SKM-1 (cell line): ENCODE data around the gene MORN1.
"Not testable (repeated sequence)": the region's sequence is repeated elsewhere in the genome, so short reads cannot be mapped to it uniquely, and the experiment has no call there.

Experiments
- DNase-seq: peaks from one replicate; lab custom pipeline; 2025; ENCODE audit not compliant: unreplicated experiment; lab: John Stamatoyannopoulos, UW

MORN1 gene

DNA sequence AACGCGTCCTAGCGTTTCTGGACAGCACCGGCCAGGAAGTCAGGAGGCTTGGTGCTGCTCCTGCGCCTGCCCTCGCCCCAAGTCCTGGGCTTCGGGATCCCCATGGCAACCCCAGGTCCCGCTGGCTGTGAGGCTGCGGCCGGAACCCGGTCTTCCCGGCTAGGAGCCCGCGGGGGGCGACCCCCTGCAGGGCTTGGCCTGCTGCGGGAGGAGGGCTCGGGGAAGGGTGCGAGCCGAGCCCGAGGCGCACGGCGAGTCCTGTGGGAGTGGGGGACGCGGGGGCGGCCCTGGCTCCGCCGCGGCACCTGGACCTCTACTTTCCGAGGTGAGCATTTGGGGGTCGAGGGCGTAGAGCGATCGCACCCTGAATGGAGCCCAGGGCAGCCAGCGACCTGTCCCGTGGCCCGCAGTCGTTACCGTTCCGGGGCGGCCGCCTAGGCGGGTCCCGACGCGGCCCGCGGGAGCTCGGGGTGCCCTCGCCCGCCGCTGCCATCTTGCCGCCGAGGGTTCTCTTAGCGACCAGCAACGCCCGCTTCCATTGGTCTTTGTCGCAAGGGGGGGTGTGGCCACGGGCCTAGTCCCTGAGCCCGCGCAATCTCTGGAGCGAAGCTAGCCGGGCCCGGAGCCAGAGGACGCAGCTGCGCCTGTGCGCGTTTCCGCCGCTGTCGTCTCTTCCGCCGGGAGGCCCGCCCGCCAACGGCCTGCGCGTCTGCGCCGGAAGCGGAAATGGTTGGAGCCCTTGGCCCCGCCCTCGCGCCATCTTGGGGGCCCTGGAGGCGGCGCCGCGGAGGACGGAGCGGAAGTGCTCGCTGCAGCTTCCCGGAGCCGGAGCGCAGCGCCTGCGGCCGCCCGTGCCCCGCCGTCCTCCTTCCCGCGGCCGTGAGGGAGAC is at the start of gene MORN1, which contains the start of gene RER1:
Gene MORN1, minus strand, starts transcription at position 514 of the 890 bp plus-strand sequence. Its CDS starts 21 bp downstream, at position 493.
Gene RER1, plus strand, starts transcription at position 801 of the 890 bp plus-strand sequence. CDS start 3,950 bp downstream, outside the sequence.
- DNase-seq: peak; percentile 96

DNA sequence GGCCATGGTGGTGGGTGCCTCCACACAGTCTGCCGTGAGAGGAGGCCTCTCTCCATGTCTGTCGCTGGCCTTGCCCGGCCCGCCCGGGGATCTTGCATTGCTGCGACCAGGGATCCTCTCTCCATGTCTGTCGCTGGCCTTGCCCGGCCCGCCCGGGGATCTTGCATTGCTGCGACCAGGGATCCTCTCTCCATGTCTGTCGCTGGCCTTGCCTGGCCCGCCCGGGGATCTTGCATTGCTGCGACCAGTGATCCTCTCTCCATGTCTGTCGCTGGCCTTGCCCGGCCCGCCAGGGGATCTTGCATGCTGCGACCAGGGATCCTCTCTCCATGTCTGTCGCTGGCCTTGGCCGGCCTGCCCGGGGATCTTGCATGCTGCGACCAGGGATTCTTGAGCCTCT is 49.0 kb upstream of the MORN1 start:
- not testable (repeated sequence) for DNase-seq

DNA sequence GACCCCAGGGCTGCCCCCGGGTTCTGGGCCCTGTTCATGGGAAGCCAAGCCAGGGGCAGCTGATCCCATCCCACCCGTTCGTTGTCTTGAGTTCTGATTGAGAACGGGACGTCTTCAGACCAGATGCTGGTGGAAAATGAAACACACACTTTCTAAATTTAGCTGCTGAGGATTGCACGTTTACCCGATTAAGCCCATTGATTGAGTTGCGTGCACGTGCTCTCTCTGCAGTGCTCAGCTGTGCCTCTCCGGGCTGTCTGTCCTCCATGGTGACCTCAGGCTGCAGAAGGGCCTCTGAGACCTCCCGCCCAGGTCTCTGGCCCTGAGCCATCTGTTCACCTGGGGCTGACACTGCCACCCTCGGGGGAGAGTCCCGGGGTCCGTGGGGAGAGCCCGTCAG is 48.0 kb upstream of the MORN1 start:
- no peak for DNase-seq

DNA sequence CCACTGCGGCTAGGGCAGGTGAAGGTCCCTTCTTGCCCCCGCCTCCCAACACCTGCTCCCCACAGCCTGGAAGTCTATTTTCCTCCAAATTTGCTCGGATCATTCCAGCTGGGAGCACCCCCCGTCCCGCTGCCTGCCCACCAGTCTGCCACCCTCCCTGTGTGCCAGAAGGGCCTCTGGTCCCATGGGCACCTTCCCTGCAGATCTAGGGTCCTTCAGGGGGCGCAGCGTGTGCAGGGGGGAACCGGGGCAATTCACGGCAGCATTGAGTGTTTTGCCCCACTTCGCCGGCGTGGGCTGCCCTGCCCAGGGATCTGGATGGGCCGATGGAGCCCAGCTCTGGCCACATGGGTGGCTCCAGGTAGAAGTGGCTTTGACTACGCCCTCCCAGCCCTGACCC is 47.3 kb upstream of the MORN1 start:
- no peak for DNase-seq

DNA sequence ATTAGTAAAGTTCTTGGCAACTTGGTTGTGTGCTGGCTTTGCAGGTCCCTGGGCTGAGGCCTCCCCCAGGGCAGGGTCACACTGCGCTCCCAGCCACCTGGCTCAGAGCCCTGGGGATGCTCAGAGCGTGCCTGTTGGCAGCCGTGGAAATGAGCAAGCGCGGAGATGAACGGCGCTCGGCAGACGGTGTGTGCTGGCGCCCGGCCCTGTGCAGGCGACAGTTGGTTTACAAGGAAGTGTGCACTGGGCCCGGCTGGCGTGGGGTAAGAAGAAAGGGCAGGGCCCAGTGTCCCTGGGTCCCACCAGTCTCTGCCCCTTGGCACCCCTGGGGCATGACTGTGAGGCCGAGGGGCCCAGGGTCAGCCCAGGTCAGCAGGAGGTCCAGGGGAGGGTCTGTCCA is 46.7 kb upstream of the MORN1 start:
- DNase-seq: no peak

DNA sequence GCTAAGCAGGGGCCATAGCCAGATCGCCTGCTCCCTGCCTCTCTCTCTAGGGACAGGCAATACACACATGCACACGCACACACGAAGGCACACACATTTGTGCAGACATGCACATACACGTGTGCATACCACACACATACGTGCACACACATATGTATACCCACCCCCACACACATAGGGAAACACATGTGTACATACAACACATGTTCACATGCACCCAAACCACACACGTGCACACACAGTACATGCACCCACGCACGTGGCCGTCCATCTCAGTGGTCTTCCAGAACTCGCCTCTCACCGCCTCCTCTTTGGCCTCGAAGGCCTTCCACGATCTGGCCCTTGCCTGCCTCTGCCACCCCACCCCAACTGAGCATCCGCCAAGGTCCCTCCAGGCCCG is 46.3 kb upstream of the MORN1 start:
- no peak for DNase-seq

DNA sequence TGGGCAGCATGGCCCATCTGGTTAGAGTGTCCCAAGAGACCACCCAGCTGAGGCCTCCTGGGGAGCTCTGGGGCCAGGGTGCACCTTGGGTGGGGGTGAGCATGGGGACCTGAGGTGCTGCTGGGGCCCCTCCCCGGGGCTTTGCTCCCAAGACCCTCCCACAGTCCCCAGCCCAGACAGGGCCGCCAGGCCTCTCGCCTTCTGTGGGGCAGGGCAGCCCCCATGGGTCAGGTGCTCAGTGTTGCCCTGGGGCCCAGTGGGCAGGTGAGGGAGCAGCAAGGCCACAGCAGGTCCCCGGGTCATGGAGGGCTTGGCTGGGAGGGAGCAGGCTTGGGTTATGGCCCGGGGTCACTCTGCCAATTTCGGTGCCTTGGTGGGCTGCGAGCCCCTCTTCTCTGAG is 45.5 kb upstream of the MORN1 start:
- DNase-seq: no peak

DNA sequence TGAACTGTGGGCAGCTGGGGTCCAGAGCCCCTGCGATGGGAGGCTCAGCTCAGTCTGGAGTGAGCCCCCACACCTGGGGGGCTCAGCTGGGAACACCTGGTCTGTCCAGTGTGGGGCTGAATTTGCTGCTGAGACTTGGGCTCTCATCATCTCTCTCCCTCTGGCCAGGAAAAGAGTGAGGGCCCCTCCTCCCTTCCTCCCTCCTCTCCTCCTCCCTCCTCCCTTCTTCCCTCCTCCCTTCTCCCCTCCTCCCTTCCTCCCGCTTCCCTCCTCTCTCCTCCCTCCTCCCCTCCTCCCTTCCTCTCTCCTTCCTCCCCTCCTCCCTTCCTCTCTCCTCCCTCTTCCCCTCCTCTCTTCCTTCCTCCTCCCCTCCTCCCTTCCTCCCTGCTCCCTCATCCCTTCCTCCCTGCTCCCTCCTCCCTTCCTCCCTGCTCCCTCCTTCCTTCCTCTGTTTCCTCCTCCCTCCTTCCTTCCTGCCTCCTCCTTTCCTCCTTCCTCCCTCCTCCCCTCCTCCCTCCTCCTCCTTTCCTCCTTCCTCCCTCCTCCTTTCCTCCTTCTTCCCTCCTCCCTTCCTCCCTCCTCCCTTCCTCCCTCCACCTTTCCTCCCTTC is 44.5 kb upstream of the MORN1 start:
- no peak for DNase-seq

DNA sequence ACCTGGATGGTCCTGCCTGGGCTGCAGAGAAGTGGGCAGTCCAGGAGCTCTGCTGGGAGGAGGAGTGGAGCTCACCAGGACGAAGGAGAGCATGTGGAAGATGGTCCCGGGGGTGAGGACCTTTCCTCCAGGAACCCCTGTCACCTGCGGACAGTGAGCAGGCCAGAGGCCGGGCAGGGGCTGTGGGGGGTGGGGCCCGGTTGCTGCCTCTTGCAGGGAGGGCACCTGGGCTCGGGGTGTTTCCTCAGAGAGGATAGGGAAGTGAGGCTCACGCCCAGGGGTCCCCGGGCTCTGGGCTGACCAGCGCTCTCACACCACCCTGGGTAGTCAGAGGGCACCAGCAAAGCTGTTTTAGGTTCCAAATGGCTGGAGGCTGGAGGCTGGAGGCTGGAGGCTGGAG is 43.7 kb upstream of the MORN1 start:
- no peak for DNase-seq

DNA sequence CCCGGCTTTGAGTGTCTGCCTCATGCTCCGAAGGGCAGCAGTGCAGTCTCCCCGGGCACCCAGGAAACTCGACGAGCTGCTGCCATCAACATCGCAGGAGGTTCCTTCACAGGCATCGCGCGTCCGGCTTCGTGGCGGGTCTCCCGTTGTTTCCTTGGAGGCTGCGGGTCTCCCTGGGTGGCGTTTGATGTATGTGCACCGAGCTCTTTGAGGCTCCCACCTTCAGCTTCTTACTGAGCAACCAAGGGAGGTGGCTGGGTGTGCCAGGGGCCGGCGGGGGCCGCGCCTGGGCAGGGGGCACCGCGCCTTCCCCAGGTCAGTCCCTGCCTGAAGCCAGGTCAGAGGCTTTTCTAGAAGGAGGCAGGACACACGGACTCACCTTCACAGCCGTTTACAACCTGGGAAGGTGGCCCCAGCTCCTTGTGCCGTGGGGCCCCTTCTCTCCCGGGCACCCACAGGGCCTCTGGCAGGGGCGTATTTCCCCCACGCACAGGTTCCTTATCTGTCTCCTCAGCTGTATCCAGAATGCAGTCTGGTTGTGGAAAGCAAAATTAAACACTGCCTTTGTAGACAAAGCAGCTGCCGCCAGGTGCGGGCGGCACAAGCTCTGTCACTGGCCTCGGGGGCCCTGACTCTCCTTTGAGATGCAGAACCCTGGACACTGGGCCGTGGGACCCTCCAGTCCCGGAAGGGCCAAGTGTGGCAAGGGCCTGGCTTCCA is 42.7 kb upstream of the MORN1 start:
- DNase-seq: no peak

DNA sequence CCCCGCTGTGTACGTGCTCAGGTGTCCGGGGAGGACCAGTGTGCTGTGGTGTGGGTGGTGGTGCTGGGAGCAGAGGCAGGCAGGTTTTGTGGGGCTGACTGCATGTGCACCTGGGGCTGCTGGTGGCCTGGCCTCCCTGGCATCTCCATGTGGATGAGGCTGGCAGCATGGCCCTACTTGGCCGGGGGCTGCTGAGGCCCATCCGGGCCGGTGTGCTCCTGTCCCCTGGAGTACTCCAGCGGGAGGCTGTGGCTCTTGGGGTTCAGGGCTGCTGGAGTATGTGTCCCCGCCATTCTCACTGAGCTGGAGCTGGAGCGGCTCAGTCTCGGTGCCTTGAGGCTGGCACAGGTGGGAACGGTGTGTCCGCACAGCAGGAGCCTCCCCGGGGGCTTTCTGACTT is 41.8 kb upstream of the MORN1 start:
- DNase-seq: no peak

DNA sequence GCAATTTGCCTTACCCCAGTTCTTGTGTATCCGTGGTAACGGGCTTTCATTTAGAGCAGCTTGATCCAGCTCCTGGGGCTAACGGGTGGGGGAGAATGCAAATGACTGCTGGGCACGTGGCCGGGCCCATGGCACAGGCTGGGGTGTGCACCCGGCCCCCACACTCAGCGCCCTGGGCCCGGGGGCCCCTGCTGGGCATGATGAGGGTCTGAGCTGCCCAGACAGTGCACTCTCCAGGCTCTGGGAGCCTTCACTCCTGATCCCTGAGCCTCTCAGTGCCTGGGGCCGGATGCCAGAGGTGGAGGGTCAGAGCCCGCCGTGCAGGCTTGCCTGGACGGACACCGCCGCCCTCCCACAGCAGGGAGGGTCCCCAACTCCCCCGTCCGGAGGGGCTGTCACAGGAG is 41.1 kb upstream of the MORN1 start:
- no peak for DNase-seq

DNA sequence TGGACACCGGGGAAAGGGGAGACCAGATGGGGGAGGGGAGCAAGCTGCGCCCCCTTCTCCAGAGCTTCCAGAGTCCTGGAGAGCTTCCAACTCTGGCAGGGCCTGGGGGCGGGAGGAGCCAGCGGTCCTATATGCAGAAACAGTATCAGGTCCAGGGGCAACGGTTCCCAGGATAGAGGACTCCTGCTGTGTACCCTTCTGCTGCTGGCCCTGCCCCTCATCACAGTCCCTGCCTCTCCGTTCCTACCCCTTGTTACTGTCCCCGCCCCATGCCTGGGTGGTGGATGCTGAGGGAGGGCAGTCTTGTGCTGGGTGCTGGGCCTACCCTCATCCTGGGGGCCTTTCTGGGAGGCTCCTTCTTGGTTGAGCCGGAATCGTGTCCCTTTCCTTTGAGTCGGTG is 40.2 kb upstream of the MORN1 start:
- DNase-seq: no peak

DNA sequence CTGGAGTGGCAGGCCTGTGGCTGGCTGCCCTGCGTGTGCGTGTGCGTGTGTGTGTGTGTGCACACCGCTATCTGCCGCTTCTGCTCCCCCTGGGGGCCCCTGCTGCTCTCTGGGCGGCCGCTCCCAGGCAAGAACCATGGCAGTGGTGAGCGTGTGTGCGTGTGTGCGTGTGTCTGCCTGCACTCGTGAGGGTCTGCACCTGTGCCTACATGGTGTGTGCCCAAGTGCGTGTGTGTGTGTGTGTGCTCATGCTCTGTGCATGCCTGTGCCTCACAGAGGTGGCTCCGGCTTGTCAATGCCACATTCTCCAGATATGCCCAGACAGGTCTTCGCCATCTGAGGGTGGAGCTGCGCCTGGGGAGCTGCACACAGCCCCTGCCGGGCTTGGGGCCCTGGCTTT is 39.7 kb upstream of the MORN1 start:
- no peak for DNase-seq

DNA sequence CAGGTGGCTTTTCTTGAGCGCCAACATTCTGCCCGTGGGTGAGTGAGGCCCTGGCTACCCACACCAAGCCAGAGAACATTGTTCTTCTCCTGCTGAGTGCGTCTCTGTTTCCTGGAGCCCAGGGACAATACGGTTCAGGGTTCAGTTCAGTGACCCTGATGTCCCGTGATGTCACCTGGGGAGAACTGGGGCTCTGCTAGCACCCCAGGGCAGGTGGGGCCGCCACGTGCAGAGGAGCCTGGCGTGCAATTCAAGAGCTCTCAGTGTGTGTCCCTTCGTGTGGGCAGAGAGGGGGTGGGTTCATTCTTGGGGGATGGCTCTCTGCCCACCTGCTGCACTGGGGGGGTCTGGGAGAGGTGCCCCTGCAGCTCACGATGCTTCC is 39.2 kb upstream of the MORN1 start:
- no peak for DNase-seq

DNA sequence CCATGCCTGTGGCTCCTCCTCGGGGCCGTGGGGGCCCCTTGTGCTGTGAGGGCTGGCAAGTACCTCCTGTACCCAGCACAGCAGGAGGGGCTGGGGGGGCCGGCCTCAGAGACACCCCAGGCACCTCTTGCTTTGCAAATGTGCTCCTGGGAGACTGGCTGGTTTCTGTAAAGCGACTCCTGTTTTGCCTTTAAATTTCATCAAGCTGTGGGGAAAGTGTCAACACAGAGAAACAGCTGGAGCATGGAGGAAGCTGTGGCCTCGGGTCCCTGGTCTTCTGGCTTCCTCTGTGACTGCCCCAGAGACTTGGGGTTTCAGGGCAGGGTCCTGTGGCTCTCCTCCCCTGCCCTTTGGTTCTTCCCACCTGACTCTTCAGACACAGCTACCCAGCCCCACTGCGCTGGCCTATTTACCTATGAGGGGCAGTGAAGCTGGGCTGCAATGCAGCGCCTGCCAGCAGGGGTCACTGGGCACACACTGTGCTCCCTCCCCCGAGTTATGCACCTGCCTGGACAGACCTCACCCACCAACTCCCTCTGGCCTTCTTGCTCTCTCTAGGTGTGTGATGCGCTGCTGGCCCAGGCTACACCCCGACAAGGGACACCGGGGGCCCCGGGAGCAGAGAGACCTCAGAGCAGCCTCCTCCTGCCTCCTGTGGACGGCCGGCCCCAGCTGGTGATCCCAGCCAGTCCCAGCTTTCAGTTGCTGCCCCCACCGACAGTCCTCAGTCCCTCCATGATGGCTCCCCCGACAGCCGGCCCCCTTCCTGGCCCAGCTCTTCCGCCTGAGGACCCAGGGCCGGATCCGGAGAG is 38.6 kb upstream of the MORN1 start:
- DNase-seq: no peak

DNA sequence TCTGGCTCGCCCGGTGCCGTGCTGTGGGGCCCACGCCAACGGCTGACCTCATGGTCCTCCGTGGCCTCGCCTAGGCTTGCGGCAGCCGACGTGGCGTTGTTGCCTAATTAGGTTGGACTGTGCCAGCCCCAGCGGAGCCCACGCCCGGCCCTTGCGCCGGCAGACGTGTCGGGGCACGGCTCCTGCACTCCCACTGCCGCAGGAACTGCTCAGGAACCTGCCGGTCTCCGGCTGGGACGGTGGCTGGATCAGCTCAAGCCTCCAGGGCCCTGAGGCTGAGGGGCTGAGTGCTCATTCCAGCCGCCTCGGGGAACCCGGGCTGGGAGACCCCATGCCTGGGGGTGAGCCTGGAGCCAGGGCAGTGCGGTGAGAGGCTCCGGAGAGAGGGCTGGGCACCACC is 37.1 kb upstream of the MORN1 start:
- no peak for DNase-seq

DNA sequence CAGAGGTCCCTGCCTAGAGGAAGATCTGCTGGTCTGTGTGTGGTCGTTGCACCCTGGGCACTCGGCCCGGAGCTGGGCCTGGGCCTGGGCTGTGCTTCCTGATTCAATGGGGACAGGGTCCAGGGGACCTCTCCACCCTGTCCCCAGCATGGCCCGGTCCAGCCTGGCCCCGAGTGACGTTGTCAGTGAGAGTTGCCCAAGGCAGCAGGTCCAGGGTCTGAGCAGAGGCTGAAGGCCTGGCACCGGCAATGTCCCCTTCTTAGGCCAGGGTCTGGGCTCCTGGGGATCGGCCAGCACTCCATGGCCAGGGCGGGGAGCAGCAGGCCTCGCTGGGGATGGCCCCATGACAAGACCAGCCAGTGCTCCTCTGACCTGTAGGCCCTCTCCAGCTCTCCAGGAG is 36.6 kb upstream of the MORN1 start:
- DNase-seq: no peak

DNA sequence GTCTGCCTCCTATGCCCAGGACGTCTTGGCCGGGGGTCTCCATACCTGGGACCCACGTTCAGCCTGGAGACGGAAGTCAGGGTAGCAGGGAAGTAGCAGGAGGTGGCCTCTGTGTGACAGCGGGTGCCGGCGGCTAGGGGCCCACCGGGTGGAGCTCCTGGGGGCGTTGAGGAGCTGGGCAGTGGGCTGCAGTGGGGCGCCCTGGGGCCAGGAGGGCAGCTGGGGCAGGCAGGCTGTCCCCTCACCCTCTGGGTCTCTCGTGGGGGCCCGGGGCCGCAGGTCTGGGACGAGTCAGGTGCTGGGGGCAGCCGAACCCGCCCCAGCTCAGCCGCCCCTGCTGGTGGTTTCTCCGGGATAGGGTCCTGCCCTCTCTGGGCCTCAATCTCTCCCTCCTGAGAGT is 35.7 kb upstream of the MORN1 start:
- no peak for DNase-seq

DNA sequence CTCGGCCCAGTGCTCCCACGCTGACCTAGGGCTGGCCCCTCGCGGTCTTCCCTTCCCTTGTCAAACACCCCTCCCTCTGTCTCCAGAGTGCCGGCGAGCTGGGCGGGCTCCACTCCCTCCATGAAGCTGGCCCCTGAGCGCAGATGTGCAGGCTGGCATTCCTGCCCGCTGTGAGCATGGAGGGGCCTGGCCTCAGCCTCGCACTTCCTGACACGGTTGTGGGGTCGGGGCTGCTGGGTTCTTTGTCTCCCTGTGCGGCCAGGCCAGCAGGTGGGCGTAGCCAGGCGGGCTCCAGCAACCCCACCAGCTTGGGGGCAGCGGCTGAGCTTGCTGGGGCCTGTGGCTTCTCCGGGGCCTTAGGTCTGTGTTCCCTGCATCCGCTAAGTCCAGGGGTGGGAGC is 35.2 kb upstream of the MORN1 start:
- no peak for DNase-seq

DNA sequence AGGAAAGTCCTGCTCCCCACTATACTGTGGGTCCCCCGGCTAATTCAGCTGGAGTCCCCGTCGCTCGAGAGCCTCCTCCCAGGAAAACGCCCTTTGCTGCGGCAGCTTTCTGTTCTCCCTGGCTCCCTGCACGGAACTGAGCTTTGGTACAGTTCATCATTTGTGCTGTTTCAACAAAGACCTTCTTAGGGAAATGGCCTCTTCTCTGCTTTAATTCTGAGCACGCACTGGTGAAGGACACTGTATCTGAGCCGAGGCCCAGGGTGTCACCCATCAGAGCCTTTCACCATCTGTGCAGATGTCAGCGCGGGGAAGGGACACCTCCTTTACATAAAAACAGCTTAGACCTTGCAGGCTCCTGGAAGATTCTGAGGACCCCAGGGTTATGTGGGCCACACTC is 34.5 kb upstream of the MORN1 start:
- no peak for DNase-seq
